K562 (cell line): Measurements from ENCODE around the gene PPP4C. TPM values are rescaled to one million over a fixed set of nuclear protein-coding genes. Genes with fewer than 3 reads are reported as not detected.

Experiments used
- EP400 ChIP-seq: fragments of 450-650 bp; IDR thresholded peaks from 2 replicates; pipeline ENCODE4 v1.6.1; 2017; ENCODE audit warnings: antibody characterized with exemption, mild to moderate bottlenecking, moderate library complexity
- FIP1L1 ChIP-seq: fragments of 200-400 bp; formaldehyde crosslinking; IDR thresholded peaks from 2 replicates; pipeline ENCODE4 v1.6.1; 2018; ENCODE audit warnings: mild to moderate bottlenecking, low read depth, low read length; ENCODE audit not compliant: poor library complexity, severe bottlenecking
- GATA2 ChIP-seq: sonication (generic); formaldehyde crosslinking; IDR thresholded peaks from 2 replicates; pipeline ENCODE4 v1.4.0; 2020; ENCODE audit warnings: mild to moderate bottlenecking, missing genetic modification reagents
- KLF6 ChIP-seq: fragments of 250-450 bp; sonication (Bioruptor Pico); IDR thresholded peaks from 2 replicates; pipeline ENCODE4 v1.4.0; 2020; ENCODE audit warnings: mild to moderate bottlenecking, moderate library complexity, borderline replicate concordance
- MTA1 ChIP-seq: fragments of 450-650 bp; IDR thresholded peaks from 2 replicates; pipeline ENCODE4 v1.6.1; 2017; ENCODE audit warnings: borderline replicate concordance
- NRF1 ChIP-seq, 2 experiments: fragments of 450-650 bp; IDR thresholded peaks in 1 of 2; conservative IDR thresholded peaks in 1 of 2; 2 replicates each; pipeline ENCODE4 v1.6.1; 2014; ENCODE audit warnings: mild to moderate bottlenecking in 2 of 2
- POLR2AphosphoS2 ChIP-seq: IDR thresholded peaks from 2 replicates; pipeline ENCODE4 v1.6.1; 2012; ENCODE audit warnings: low read length, improper control_type of control experiment
- PYGO2 ChIP-seq: fragments of 450-650 bp; IDR thresholded peaks from 2 replicates; pipeline ENCODE4 v1.6.1; 2016; ENCODE audit warnings: mild to moderate bottlenecking, missing genetic modification characterization, moderate library complexity, missing compliant biosample characterization
- TBL1XR1 ChIP-seq, 2 experiments: IDR thresholded peaks; 2 replicates each; pipeline ENCODE4 v1.6.1; 2012; ENCODE audit warnings: improper control_type of control experiment in 2 of 2, low read length in 2 of 2, mild to moderate bottlenecking in 1 of 2
- TRIM28 ChIP-seq: fragments of 450-650 bp; IDR thresholded peaks from 2 replicates; pipeline ENCODE4 v1.6.1; 2017
- ZNF124 ChIP-seq: sonication (generic); formaldehyde crosslinking; IDR thresholded peaks from 2 replicates; pipeline ENCODE4 v1.8.1; 2022; ENCODE audit warnings: missing genetic modification reagents
- ZNF133 ChIP-seq: fragments of 250-450 bp; sonication (Bioruptor Pico); IDR thresholded peaks from 2 replicates; pipeline ENCODE4 v1.4.0; 2020; ENCODE audit warnings: mild to moderate bottlenecking
- ZNF146 ChIP-seq: IDR thresholded peaks from one replicate; pipeline ENCODE4 v1.6.1; 2018; ENCODE audit warnings: missing compliant biosample characterization; ENCODE audit not compliant: unreplicated experiment
- ZNF408 ChIP-seq: fragments of 250-450 bp; sonication (Bioruptor Pico); IDR thresholded peaks from 2 replicates; pipeline ENCODE4 v1.4.0; 2020; ENCODE audit warnings: low read depth, mild to moderate bottlenecking, moderate library complexity
- ZNF76 ChIP-seq: fragments of 250-450 bp; sonication (Bioruptor Pico); IDR thresholded peaks from 2 replicates; pipeline ENCODE4 v1.4.0; 2020; ENCODE audit warnings: mild to moderate bottlenecking, moderate library complexity, borderline replicate concordance
- polyA plus RNA-seq, 8 experiments: library from polyadenylated mRNA; depleted of rRNA in 4 of 8; stranded (reverse) in 5 of 8; unstranded in 3 of 8; fragments of >200 nt; fragmentation: Nextera tagmentation in 2 of 8; fragmentation: Illumina TruSeq in 1 of 8; extraction: Ambion mirVana in 2 of 8; extraction: Trizol in 1 of 8; gene quantifications; 2 replicates each; pipeline versions ENCODE4 v1.2.1 to v1.2.3, GENCODE V29; 2011 to 2014; ENCODE audit warnings: inconsistent platforms in 1 of 8, missing spikeins in 1 of 8
- total RNA-seq, 7 experiments: library from RNA; depleted of rRNA in 6 of 7; stranded (reverse); fragments of >200 nt in 6 of 7; fragmentation: Illumina TruSeq in 2 of 7; extraction: Trizol in 2 of 7; gene quantifications; 2 replicates each; pipeline versions ENCODE4 v1.2.1 to v1.2.3, GENCODE V29; 2011 to 2021; ENCODE audit warnings: low replicate concordance in 1 of 7
- TF ChIP-seq, protein P1 (sequence below): fragments of 250-450 bp; sonication (Bioruptor Pico); IDR thresholded peaks from 2 replicates; pipeline ENCODE4 v1.8.0; 2021; ENCODE audit warnings: borderline replicate concordance, mild to moderate bottlenecking, moderate library complexity; ENCODE audit not compliant: poor library complexity, severe bottlenecking
- TF ChIP-seq, protein P2 (sequence below): sonication (generic); formaldehyde crosslinking; IDR thresholded peaks from 2 replicates; pipeline ENCODE4 v1.8.0; 2022; ENCODE audit warnings: mild to moderate bottlenecking, low read depth, missing genetic modification reagents
- TF ChIP-seq, protein P3 (sequence below): sonication (generic); formaldehyde crosslinking; IDR thresholded peaks from 2 replicates; pipeline ENCODE4 v1.8.1; 2022; ENCODE audit warnings: missing genetic modification reagents
- TF ChIP-seq, protein P4 (sequence below): fragments of 450-650 bp; IDR thresholded peaks from 2 replicates; pipeline ENCODE4 v1.6.1; 2016
- TF ChIP-seq, protein P5 (sequence below): fragments of 250-450 bp; sonication (Bioruptor Pico); IDR thresholded peaks from 2 replicates; pipeline ENCODE4 v1.4.0; 2020; ENCODE audit warnings: mild to moderate bottlenecking, moderate library complexity

The PPP4C gene
- total and polyA plus RNA-seq, 9 of the 15 experiments (the other 6 are each of a cell fraction or from before 2014, with no cell fraction given): 3.5 to 183 (median 131) TPM

DNA sequence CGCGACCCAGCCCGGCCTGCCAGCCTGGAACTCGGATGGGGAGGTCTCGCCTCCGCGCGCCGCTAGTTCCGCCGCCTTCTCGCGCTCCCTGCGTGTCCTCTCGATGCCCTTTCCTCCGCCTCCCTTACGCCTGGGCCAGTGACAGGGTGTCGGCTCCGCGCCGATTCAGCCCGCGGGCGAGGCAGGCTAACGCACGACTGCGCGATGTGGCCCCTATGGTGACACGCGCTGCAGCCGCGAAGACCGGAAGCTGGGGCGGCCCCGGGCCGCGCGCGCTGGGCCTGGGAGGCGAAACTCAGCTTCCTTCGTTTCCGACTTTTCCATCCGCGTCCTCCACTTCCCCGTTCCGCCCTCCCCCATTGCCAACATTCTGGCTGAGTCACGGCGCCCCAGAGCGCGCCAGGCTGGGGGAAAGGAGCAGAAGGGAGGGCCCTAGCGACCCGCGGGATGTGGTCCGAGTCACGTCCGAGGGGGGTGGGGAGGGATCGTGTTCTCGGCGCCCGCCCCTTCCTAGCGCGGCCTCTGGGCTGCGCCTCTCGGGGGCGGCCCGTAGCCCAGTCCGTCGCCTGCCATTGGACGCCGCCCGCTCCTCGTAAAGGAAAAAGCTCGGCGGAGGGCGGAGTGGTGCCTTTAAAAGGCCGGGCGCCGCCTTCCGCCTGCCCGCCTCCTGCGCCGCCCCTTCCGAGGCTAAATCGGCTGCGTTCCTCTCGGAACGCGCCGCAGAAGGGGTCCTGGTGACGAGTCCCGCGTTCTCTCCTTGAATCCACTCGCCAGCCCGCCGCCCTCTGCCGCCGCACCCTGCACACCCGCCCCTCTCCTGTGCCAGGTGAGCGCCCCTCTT is 10.5 kb upstream of the PPP4C start, which contains the start of gene ALDOA (continued):
- TF ChIP-seq, protein P1, sequence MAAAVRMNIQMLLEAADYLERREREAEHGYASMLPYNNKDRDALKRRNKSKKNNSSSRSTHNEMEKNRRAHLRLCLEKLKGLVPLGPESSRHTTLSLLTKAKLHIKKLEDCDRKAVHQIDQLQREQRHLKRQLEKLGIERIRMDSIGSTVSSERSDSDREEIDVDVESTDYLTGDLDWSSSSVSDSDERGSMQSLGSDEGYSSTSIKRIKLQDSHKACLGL (CRISPR knock-in tag): peak; percentile 4
- TF ChIP-seq, protein P2, sequence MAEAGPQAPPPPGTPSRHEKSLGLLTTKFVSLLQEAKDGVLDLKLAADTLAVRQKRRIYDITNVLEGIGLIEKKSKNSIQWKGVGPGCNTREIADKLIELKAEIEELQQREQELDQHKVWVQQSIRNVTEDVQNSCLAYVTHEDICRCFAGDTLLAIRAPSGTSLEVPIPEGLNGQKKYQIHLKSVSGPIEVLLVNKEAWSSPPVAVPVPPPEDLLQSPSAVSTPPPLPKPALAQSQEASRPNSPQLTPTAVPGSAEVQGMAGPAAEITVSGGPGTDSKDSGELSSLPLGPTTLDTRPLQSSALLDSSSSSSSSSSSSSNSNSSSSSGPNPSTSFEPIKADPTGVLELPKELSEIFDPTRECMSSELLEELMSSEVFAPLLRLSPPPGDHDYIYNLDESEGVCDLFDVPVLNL (CRISPR knock-in tag): 0 out of 2 replicates have a peak, but pooled peaks have one; percentile 42
- no peak for TF ChIP-seq MTA1
- peak; percentile 88 for TF ChIP-seq POLR2AphosphoS2
- TF ChIP-seq EP400: peak; percentile 94
- peak; percentile 97 to 98 for TF ChIP-seq NRF1 (conservative IDR thresholded peaks at IDR 0.05 in 1 of 2, IDR thresholded peaks at IDR 0.05 in 1 of 2)
- peak; percentile 81 for TF ChIP-seq FIP1L1
- TF ChIP-seq TBL1XR1 (IDR thresholded peaks at IDR 0.05; ENCODE audit: low read length in 2 of 2): peak in 1 of 2 experiments; percentile 39; a peak in 2 of 4 replicates
- no peak for TF ChIP-seq ZNF408 (CRISPR knock-in tag)
- TF ChIP-seq GATA2 (CRISPR knock-in tag): no peak
- TF ChIP-seq, protein P3, sequence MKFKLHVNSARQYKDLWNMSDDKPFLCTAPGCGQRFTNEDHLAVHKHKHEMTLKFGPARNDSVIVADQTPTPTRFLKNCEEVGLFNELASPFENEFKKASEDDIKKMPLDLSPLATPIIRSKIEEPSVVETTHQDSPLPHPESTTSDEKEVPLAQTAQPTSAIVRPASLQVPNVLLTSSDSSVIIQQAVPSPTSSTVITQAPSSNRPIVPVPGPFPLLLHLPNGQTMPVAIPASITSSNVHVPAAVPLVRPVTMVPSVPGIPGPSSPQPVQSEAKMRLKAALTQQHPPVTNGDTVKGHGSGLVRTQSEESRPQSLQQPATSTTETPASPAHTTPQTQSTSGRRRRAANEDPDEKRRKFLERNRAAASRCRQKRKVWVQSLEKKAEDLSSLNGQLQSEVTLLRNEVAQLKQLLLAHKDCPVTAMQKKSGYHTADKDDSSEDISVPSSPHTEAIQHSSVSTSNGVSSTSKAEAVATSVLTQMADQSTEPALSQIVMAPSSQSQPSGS: no peak
- peak; percentile 78; the same call in 1 of the 2 replicates for TF ChIP-seq ZNF76 (CRISPR knock-in tag)
- TF ChIP-seq TRIM28: 0 out of 2 replicates have a peak, but pooled peaks have one; percentile 14
- peak; percentile 29; the same call in 1 of the 2 replicates for TF ChIP-seq KLF6
- no peak for TF ChIP-seq PYGO2 (tag)
- no peak for TF ChIP-seq ZNF133 (CRISPR knock-in tag)
- no peak for TF ChIP-seq ZNF146 (CRISPR knock-in tag)
- TF ChIP-seq ZNF124 (CRISPR knock-in tag): no peak
- TF ChIP-seq, protein P4, sequence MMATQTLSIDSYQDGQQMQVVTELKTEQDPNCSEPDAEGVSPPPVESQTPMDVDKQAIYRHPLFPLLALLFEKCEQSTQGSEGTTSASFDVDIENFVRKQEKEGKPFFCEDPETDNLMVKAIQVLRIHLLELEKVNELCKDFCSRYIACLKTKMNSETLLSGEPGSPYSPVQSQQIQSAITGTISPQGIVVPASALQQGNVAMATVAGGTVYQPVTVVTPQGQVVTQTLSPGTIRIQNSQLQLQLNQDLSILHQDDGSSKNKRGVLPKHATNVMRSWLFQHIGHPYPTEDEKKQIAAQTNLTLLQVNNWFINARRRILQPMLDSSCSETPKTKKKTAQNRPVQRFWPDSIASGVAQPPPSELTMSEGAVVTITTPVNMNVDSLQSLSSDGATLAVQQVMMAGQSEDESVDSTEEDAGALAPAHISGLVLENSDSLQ: no peak; the same call in 1 of the 2 replicates
- TF ChIP-seq, protein P5, sequence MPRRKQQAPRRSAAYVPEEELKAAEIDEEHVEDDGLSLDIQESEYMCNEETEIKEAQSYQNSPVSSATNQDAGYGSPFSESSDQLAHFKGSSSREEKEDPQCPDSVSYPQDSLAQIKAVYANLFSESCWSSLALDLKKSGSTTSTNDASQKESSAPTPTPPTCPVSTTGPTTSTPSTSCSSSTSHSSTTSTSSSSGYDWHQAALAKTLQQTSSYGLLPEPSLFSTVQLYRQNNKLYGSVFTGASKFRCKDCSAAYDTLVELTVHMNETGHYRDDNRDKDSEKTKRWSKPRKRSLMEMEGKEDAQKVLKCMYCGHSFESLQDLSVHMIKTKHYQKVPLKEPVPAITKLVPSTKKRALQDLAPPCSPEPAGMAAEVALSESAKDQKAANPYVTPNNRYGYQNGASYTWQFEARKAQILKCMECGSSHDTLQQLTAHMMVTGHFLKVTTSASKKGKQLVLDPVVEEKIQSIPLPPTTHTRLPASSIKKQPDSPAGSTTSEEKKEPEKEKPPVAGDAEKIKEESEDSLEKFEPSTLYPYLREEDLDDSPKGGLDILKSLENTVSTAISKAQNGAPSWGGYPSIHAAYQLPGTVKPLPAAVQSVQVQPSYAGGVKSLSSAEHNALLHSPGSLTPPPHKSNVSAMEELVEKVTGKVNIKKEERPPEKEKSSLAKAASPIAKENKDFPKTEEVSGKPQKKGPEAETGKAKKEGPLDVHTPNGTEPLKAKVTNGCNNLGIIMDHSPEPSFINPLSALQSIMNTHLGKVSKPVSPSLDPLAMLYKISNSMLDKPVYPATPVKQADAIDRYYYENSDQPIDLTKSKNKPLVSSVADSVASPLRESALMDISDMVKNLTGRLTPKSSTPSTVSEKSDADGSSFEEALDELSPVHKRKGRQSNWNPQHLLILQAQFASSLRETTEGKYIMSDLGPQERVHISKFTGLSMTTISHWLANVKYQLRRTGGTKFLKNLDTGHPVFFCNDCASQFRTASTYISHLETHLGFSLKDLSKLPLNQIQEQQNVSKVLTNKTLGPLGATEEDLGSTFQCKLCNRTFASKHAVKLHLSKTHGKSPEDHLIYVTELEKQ (CRISPR knock-in tag): no peak
